HG02571 (cell line): Measurements from ENCODE around the gene CELF2.
"Not testable (repeated sequence)": the region's sequence is repeated elsewhere in the genome, so short reads cannot be mapped to it uniquely, and the experiment has no call there.

Experiments used
- ATAC-seq: cut with Tn5 transposase; IDR thresholded peaks from one replicate; pipeline ENCODE4 v1.9.1; 2021; ENCODE audit warnings: mild to moderate bottlenecking, moderate library complexity; ENCODE audit not compliant: unreplicated experiment

Gene CELF2

DNA sequence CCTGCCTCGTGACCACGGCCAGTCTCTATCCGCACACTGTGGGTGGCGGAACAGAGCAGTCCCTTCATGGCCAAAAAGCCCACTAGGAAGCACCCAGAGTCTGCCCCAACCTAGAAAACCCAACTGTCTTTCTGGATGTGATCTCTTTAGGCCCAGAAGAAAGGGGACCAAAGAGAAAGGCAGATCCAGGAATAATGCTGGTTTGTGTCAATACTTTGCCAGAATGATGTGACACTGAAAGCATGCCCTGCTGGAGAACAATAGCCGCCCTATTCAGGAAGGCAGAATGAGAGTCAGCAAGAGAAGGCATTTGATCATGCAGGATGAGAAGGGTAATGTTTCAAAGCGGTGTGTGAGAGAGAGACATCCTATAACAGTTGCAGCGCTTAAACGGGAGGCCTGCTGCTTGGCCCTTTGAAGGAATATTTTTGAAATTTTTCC is 319.1 kb downstream of the CELF2 start:
- no peak for ATAC-seq

GRCh38 chr10:11337516-11337915 is 319.8 kb downstream of the CELF2 start:
- no peak for ATAC-seq

DNA sequence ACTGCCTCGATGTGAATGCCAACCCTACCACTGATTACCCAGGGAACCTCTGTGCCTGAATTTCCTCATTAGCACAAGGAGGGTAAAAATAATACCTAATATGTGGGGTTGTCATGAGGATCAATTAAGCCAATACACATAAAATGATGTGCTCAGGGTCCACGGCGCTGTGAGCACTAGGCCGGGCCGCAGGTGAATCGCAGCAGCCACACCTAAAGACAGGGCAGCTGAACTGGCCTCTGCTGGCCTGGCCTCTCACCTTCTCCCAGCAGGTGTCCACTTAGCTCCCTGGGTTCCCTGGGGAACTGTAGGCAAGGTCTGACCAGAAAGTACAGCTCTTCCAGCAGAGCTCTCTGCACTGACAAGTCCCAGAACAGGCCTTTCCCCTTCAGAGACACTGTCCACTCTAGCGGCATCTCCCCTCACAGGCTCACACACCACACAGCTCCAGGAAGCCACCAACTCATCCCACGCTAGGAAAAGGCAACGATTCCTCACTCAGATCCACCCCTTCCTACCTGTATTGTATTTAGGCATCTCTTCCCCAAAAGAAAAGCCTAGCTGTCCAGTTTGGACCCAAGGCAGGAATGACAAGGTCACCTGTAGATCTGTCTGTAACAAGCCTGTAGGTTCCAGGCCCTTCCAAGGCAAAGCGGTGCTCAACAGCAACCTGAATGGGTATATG is 320.6 kb downstream of the CELF2 start:
- ATAC-seq, result no peak

- no peak for ATAC-seq
These were observed 321.3 kb downstream of the CELF2 start for GRCh38 chr10:11339013-11339412.

DNA sequence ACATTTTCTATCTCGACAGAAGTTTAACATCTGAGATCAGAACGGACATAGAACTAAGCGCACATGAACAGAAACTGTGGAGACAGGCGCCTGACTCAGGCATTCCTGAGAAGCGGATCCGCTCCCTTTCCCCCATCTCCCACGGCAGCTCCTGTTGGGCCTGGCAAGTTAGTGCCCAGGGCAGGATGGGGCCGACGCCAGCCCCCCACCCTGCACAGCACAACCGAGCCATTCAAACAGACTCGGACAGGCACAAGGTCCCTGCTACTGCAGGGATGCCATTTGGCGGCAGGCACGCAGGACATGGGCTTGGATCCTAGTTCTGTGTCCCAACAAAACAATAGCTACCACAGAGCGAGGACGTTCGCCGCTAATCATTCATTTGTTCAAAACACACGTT is 322.0 kb downstream of the CELF2 start:
- ATAC-seq, result no peak

DNA sequence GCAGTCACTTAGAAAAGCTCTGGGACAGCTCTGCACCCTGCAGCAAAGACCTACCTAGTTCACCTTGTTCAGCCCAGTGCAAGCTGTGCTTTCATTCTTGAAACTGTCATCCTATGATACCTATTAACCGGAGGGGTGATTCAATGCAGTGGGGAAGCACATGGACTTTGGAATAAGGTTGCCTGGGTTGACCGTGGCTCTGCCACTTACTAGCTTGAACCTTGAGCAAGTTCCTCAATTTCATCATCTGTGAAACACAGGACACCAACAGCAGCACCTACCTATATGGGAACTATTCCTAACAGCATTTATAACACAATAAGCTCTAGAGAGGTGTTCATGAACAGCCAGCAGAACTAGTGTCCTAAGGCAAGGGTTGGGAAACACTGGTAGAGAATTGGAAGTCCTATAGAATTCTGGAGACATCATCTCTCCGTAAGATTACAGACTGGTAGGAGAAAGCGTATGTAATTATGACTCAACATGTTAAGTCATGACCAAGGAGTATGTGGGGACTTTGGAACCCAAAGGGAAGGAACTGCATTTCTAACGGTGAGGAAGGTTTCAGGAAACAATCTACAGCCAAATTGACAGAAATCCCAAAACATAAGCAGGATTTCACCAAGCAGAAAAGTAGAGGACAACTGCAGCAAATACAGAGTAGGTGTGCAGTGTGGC is 323.8 kb downstream of the CELF2 start:
- ATAC-seq, result no peak

DNA sequence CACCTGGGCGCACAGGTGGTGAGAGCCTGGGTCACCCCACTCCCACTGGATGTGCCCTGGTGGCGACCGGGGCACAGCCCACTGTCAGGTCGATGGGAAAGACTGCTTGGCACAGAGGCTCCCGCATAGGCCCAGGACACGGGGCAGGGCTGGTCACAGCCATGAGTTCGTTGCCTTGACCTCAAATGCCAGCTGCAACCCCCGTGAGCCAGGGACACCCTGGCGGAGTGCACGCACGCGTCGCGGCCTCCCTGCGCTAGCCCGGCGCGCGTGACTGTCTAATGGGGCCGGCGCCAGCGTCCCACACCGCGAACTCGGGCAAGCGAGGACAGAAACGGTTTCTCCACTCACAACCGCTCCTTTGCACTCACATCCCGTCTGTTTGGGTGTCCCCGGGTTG is 326.4 kb downstream of the CELF2 start:
- ATAC-seq, result no peak

DNA sequence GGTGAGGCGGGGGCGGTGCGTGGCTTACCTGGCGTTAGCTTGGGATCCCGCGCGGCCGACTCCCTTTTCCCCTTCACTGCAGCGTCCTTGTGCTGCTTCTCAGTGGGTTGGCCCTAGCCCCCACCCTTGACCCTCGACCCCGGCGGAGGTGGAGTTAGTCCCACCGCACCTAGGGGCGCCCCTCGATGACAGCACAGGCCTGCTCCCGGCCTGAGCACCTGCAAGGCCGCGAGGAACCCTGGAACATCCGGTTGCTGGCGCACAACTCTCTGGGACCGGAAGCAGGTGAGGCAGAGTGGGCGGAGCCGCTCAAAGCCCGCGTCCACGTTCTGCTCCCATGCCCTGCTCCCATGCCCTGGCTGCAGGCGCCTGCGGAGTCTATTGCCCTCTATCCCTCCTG is 326.9 kb downstream of the CELF2 start:
- ATAC-seq, result no peak

GRCh38 chr10:11345224-11346054 is 327.8 kb downstream of the CELF2 start:
- no peak for ATAC-seq

GRCh38 chr10:11347580-11347979 is 329.9 kb downstream of the CELF2 start:
- not testable (repeated sequence) for ATAC-seq

- ATAC-seq, result no peak
These were observed 334.1 kb downstream of the CELF2 start for GRCh38 chr10:11351801-11352200.

GRCh38 chr10:11353006-11353896 is 335.6 kb downstream of the CELF2 start:
- ATAC-seq, result no peak

DNA sequence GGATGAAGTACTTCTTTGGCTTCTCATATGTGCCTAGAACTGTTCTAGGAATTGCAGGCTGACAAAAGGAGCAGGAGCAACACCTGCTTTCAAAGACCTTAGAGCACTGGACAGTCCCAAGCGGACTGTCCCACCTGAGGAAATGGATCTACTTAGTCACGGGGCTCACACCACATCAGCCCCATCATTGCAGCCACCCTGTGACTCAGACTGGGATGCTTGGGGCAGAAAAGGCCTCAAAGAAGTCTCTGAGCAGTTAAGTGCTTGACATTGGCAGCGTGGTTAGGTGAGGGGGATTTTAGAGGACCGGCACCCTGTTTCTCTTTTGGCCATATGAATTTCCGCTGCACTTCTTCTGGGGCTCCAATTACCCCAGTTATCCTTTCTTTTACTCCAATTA is 337.2 kb downstream of the CELF2 start:
- ATAC-seq, result no peak

DNA sequence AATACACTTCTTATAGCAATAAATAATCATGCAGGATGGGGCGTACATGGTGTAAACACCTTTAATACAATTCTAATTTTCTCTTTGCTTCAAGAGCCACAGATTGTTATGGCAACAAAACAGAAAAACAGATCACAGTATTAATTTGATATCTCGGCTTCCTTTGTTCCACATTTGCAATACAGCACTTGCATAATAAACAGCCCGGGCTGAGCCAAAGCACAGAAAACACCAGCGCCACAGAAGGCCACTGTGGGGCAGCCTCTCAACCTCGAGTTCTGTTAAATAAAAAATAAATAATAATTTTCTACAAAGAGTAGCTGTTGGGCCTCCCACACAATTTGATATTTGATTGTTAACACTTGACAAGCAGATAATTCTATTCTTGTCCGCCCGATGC is 337.9 kb downstream of the CELF2 start:
- no peak for ATAC-seq

- ATAC-seq, result no peak
These were observed 339.8 kb downstream of the CELF2 start for GRCh38 chr10:11357439-11357838.

DNA sequence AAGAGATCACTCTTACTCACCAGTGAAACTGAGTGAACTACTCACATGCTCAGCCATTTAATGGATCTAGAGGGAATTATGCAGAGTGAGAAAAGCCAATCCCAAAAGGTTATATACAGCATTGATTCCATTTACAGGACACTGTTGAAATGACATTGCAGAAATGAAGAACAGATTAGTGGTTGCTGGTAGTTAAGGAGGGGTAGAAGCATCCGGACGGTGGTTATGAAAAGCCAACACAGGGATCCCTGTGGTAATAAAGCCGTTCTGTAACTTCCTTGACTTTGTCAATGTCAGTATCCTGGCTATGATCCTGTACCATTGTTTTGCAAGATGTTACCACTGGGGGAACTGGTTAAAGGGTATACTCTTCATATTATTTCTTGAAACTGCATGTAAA is 340.3 kb downstream of the CELF2 start:
- ATAC-seq, result no peak

- ATAC-seq, result no peak
These were observed 341.4 kb downstream of the CELF2 start for GRCh38 chr10:11358923-11359575.

DNA sequence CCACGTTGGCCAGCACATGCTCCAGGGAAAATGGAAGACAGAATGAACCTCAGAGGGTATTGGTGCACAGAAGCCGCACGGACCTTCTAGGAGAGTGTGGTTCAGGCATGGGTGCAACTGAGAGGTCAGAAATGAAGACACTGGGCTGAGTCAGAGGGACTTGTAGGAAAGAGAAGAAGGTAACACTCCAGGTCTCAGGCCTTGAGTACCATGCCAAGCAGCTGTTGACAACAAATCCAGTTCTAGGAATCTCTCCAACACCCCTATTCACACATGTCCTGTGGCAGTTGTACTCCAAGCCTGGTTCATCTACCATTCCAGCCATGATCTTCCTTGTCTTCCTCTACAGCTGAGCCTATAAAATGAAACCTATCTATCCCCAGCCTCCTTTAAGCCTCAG is 342.2 kb downstream of the CELF2 start:
- no peak for ATAC-seq

DNA sequence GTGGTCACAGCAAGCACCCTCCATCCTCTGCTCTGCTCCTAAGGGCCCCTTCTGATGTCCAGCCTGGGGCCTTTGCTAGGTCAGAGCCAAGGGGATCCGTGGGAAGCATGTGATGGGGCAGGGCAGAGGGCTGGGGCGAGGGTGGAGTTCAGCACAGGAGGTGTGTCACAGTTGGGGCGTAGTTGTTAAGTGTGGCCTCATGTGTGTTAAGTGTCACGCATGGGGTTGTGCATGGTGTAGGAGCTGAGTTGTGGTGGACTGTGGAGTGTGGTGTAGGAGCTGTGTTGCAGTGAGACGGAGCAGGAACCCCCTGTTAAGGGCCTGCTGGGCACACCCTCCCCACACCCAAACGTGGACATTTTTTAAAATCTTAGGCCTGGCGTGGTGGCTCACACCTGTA is 345.8 kb downstream of the CELF2 start:
- no peak for ATAC-seq

DNA sequence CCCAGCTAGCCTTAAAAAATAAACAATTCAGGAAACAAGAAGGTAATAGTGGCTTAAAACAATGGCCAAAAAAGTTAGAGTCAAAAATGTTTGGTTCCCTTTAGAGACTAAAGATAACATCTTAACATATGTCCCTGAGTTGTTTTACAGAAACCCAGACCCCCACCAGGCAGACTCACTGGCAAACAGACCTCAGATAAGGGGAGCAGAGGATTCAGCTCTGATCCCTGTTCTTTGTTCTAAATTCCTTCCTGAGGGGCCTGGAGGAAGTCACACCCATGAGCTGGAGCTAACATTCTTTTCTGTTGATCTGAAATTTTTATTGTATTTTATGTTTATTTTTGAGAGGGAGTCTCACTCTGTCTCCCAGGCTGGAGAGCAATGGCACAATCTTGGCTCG is 346.6 kb downstream of the CELF2 start:
- no peak for ATAC-seq
